Epithelial cell of umbilical artery (primary cell): Measurements from ENCODE around the gene FGFRL1. TPM values are rescaled to one million over a fixed set of nuclear protein-coding genes. Genes with fewer than 3 reads are reported as not detected.

Experiments
- total RNA-seq: library from RNA; depleted of rRNA; stranded (reverse); fragments of >200 nt; gene quantifications from 2 replicates; pipeline ENCODE4 v1.2.3, GENCODE V29; 2014

The FGFRL1 gene
- 4.7 and 10.7 TPM in 2 replicates for total RNA-seq

GRCh38 chr4:1011022-1011665 lies at the start of gene FGFRL1:
FGFRL1 (plus strand) TSS chr4:1011626; CDS start chr4:1012486, 860 bp downstream.

DNA sequence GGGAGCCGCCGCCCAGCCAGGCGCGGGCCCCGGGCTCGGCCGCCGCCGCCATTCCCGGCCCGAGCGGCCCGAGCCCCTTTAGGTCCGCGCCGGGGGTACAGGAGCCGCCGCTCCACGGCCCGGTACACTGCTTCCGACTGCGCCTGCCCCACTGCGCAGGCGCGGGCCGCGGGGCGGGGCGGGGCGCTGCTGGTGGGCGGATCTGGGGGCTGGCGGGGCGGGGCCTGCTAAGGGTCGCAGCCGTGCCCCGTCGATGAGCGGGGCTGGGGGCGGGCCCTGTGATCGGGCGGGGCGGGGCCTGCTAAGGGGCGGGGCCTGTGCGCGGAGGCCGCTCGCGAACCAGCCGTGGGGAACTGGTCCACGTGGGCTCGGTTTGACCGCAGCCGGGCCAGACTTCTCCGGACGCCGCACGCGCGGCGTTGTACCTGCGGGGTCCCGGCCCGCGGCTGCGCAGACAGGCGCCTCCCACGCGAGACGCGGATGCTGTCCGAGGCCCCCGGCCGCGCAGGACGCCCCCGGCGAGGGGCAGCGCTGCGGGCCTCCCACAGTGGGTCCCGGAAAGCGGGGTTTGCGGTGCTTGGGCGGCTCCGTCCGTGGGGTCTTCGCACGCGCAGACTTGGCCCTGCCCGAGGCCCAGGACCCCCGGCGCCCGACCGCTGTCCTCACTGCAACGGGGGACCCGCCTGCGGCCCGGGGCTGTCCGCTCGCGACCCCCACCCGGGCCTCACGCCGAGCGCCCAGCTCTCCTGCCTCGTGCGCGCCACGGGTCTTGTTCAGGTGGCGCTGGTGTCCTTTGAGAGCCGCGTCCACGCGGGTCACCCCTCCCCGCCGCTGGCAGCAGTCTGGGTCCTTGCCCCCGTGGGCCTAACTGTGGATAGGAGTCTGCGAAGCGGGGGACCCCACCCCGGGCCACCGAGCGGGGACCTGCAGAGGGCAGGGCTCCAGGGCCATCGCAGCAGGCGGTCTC lies 37.7 kb upstream of the FGFRL1 start, which contains the start of gene DGKQ:
Gene DGKQ, minus strand, starts transcription at position 139 of the 967 bp plus-strand sequence. Its CDS starts 87 bp downstream, at position 52.

DNA sequence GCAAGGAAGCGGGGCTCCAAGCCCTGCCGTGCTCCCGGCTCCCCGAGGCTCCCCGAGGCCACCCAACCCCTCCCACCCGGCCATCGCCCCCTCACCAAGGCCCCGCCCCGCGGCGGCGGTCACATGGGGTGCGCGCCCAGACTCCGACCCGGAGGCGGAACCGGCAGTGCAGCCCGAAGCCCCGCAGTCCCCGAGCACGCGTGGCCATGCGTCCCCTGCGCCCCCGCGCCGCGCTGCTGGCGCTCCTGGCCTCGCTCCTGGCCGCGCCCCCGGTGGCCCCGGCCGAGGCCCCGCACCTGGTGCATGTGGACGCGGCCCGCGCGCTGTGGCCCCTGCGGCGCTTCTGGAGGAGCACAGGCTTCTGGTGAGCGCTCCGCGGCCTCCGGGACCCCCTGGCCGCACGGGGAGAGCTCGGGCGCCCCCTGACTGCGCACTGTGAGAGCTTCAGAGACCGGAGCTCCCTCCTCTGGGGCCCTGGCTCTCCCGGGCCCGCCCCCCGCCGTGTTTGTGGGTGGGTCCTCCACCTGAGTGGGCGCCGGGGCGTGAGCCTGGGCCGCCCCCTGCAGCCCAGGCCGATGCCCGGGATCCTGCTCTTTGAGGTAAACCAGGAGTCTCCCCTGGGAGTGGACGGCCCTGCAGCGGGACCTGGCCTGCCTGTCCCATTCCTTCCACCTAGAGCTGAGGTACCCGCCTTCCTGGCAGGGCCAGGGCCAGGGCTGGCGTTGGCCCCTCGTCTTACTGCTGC lies 24.4 kb upstream of the FGFRL1 start, which contains the start of gene IDUA:
Gene IDUA, plus strand, starts transcription at position 166 of the 745 bp plus-strand sequence. Its CDS starts 41 bp downstream, at position 207.

GRCh38 chr4:993111-994029 lies 18.1 kb upstream of the FGFRL1 start, which contains the start of gene SLC26A1:
SLC26A1 (minus strand) TSS chr4:993404; CDS start chr4:991703, 1,701 bp downstream.

Other genes starting within 250 kb of the FGFRL1 start
- not detected in 2 replicates for gene CPLX1, start 185.5 kb upstream of the FGFRL1 start, total RNA-seq
- 45.4 and 46.4 TPM in 2 replicates for gene GAK, start 79.3 kb upstream of the FGFRL1 start, total RNA-seq
- 4.5 and 4.7 TPM in 2 replicates for gene TMEM175, start 79.2 kb upstream of the FGFRL1 start, total RNA-seq
- 17.9 and 18.8 TPM in 2 replicates for gene DGKQ, start 38.1 kb upstream of the FGFRL1 start, total RNA-seq
- 3.0 and 6.8 TPM in 2 replicates for gene IDUA, start 24.6 kb upstream of the FGFRL1 start, total RNA-seq
- not detected in 2 replicates for gene SLC26A1, start 18.2 kb upstream of the FGFRL1 start, total RNA-seq
- gene RNF212, start 101.9 kb downstream of the FGFRL1 start, total RNA-seq, result 0.32 and 0.91 TPM in 2 replicates
- 2.6 and 19.9 TPM in 2 replicates for gene SPON2, start 161.0 kb downstream of the FGFRL1 start, total RNA-seq
- gene CTBP1, start 237.5 kb downstream of the FGFRL1 start, total RNA-seq, result 219 and 255 TPM in 2 replicates